Gastrocnemius medialis (tissue), 4 donors: ENCODE results near the gene DHPS. TPM values are rescaled to one million over a fixed set of nuclear protein-coding genes. Genes with fewer than 3 reads are reported as not detected.
"Not testable (repeated sequence)": the region's sequence is repeated elsewhere in the genome, so short reads cannot be mapped to it uniquely, and the experiment has no call there.

Source experiments
- ATAC-seq, 2 donors: fragments of 150-250 bp; one replicate each; pipeline ENCODE4 v1.9.1; 2016
- DNase-seq, 2 donors: peaks; one replicate each; pipeline ENCODE4 v3.0.0-alpha.2; 2019
- H3K27ac ChIP-seq, 4 donors: fragments of 200-600 bp; sonication (generic); 1 replicate in 1 of 4; 2 replicates in 3 of 4; pipeline ENCODE4 v1.5.1; 2016 to 2018; ENCODE audit warnings: mild to moderate bottlenecking in 2 of 4, moderate library complexity in 1 of 4
- H3K27me3 ChIP-seq, 3 donors: fragments of 200-600 bp; sonication (generic) in 2 of 3; 1 replicate in 1 of 3; 2 replicates in 2 of 3; pipeline versions ENCODE4 v1.5.1 to v1.6.0; 2016 to 2019; ENCODE audit warnings: mild to moderate bottlenecking in 1 of 3, moderate library complexity in 1 of 3
- H3K36me3 ChIP-seq, 2 donors: fragments of 200-600 bp; sonication (generic) in 1 of 2; one replicate each; pipeline ENCODE4 v1.5.1; 2017 to 2018
- H3K4me1 ChIP-seq, 2 donors: fragments of 200-600 bp; sonication (generic) in 1 of 2; one replicate each; pipeline ENCODE4 v1.5.1; 2016 to 2017; ENCODE audit warnings: mild to moderate bottlenecking in 2 of 2
- H3K4me3 ChIP-seq, 4 donors: fragments of 200-600 bp; sonication (generic) in 3 of 4; 1 replicate in 1 of 4; 2 replicates in 3 of 4; pipeline ENCODE4 v1.5.1; 2016 to 2019; ENCODE audit warnings: mild to moderate bottlenecking in 2 of 4
- H3K9me3 ChIP-seq, 3 donors: fragments of 200-600 bp; sonication (generic) in 2 of 3; 1 replicate in 1 of 3; 2 replicates in 2 of 3; pipeline ENCODE4 v1.5.1; 2016 to 2019
- CTCF ChIP-seq, 5 experiments: fragments of 450-650 bp in 3 of 5; fragments of 200-600 bp in 2 of 5; sonication (generic) in 2 of 5; IDR thresholded peaks in 4 of 5; conservative IDR thresholded peaks in 1 of 5; 1 replicate in 4 of 5; 2 replicates in 1 of 5; pipeline ENCODE4 v1.5.1; 2016 to 2019; ENCODE audit warnings: antibody characterized with exemption in 5 of 5, mild to moderate bottlenecking in 3 of 5, moderate library complexity in 3 of 5
- POLR2A ChIP-seq, 2 donors: fragments of 450-650 bp; IDR thresholded peaks; one replicate each; pipeline ENCODE4 v1.6.1; 2017; ENCODE audit warnings: antibody characterized with exemption in 2 of 2, mild to moderate bottlenecking in 2 of 2, moderate library complexity in 2 of 2
- in situ Hi-C, 4 donors: fragments of 200-750 bp; cut with MboI; loops; one replicate each; pipeline versions ENCODE4 v1.15.0 to v1.8.0; 2017; ENCODE audit warnings: low sequenced_read_pairs in 4 of 4
- intact Hi-C: fragments of 100-400 bp; cut with DNase I; formaldehyde crosslinking; loops from one replicate; pipeline ENCODE4 v1.15.1; 2023; ENCODE audit warnings: low total_unique reads
- total RNA-seq, 4 donors: library from RNA; depleted of rRNA; stranded (reverse); fragments of >200 nt; gene quantifications; one replicate each; pipeline versions ENCODE4 v1.1.0 to v1.2.3, GENCODE V29; 2016

Gene DHPS
- total RNA-seq, 4 donors from 2014 or later: 115 to 184 (median 127) TPM

GRCh38 chr19:12698138-12698537, 16.5 kb upstream of the DHPS start:
- in situ Hi-C loops (no loop called here), intact Hi-C loops (no loop called here)
- Histone ChIP-seq H3K9me3 (no peaks in the 10 kb centered on the region), H3K4me3 (no peak overlapping the region), H3K36me3 (peaks cover 0 to 35% of the 10 kb centered on the region in 2 donors), H3K27ac (no peak overlapping the region), H3K27me3 (no peaks in the 10 kb centered on the region), H3K4me1 (peaks cover 9 to 16% of the 10 kb centered on the region in 2 donors)
- no peak for TF ChIP-seq POLR2A (IDR thresholded peaks at IDR 0.05)
- no peak for TF ChIP-seq CTCF (IDR thresholded peaks at IDR 0.05 in 4 of 5, conservative IDR thresholded peaks at IDR 0.05 in 1 of 5)
- ATAC-seq (no peak), DNase-seq (no peak)

GRCh38 chr19:12697425-12697824, 15.7 kb upstream of the DHPS start:
- H3K9me3 ChIP-seq, in situ Hi-C loops, H3K27me3 ChIP-seq, intact Hi-C loops, ATAC-seq, DNase-seq: not testable (repeated sequence)
- Histone ChIP-seq H3K27ac (peak overlapping the region in 1 of 4 donors; percentile 84), H3K36me3 (peaks cover 0 to 28% of the 10 kb centered on the region in 2 donors), H3K4me1 (peaks cover 9 to 16% of the 10 kb centered on the region in 2 donors), H3K4me3 (peak overlapping the region in 2 of 4 donors; percentile 78 to 95)

GRCh38 chr19:12696366-12697335, 15.0 kb upstream of the DHPS start, which contains the start of gene FBXW9:
FBXW9 (minus strand) TSS chr19:12696631; CDS start chr19:12696581, 50 bp downstream.
- intact Hi-C loops (no loop called here), in situ Hi-C loops (no loop called here)
- DNase-seq (peak; percentile 87 to 95), ATAC-seq (peak; percentile 96)
- Histone ChIP-seq H3K27me3 (no peaks in the 10 kb centered on the region), H3K4me3 (peak within 1 kb of the TSS; percentile 78 to 98 (median 95)), H3K9me3 (no peaks in the 10 kb centered on the region), H3K27ac (peak within 1 kb of the TSS; percentile 76 to 92 (median 86)), H3K36me3 (peaks cover 0 to 20% of the 10 kb centered on the region in 2 donors), H3K4me1 (peaks cover 9 to 16% of the 10 kb centered on the region in 2 donors)
- TF ChIP-seq CTCF (IDR thresholded peaks at IDR 0.05 in 4 of 5, conservative IDR thresholded peaks at IDR 0.05 in 1 of 5): no peak
- TF ChIP-seq POLR2A (IDR thresholded peaks at IDR 0.05): peak in 1 of 2 donors; percentile 50

GRCh38 chr19:12695997-12696365, 14.3 kb upstream of the DHPS start:
- peak overlapping the region; percentile 76 to 92 (median 86) for H3K27ac ChIP-seq
- no peak for TF ChIP-seq CTCF (IDR thresholded peaks at IDR 0.05 in 4 of 5, conservative IDR thresholded peaks at IDR 0.05 in 1 of 5)
- no peak for TF ChIP-seq POLR2A (IDR thresholded peaks at IDR 0.05)

GRCh38 chr19:12695514-12695913, 13.8 kb upstream of the DHPS start:
- ATAC-seq (no peak), DNase-seq (no peak)
- in situ Hi-C loops (no loop called here), intact Hi-C loops (no loop called here)
- Histone ChIP-seq H3K27ac (no peak overlapping the region), H3K9me3 (no peaks in the 10 kb centered on the region), H3K27me3 (no peaks in the 10 kb centered on the region), H3K36me3 (peaks cover 0 to 9% of the 10 kb centered on the region in 2 donors), H3K4me3 (peak overlapping the region; percentile 78 to 98 (median 95)), H3K4me1 (peaks cover 9 to 16% of the 10 kb centered on the region in 2 donors)
- TF ChIP-seq POLR2A (IDR thresholded peaks at IDR 0.05) (no peak), CTCF (IDR thresholded peaks at IDR 0.05 in 4 of 5, conservative IDR thresholded peaks at IDR 0.05 in 1 of 5) (no peak)

More at GRCh38 chr19:12695997-12696365, 14.3 kb upstream of the DHPS start:
- peaks cover 9 to 16% of the 10 kb centered on the region in 2 donors for H3K4me1 ChIP-seq
- in situ Hi-C loops (no loop called here), intact Hi-C loops (no loop called here)
- H3K9me3 ChIP-seq: no peaks in the 10 kb centered on the region
- no peaks in the 10 kb centered on the region for H3K27me3 ChIP-seq
- DNase-seq (no peak), ATAC-seq (peak in 1 of 2 donors; percentile 19)
- peak overlapping the region; percentile 78 to 98 (median 95) for H3K4me3 ChIP-seq
- H3K36me3 ChIP-seq: peaks cover 0 to 13% of the 10 kb centered on the region in 2 donors
